ENCODE data around the gene CCDC88A.
"Not testable (repeated sequence)": the region's sequence is repeated elsewhere in the genome, so short reads cannot be mapped to it uniquely, and the experiment has no call there.

The CCDC88A gene

GRCh38 chr2:55268288-55268906 lies 151.3 kb downstream of the CCDC88A start:
- DNase-seq = no peak
- in situ Hi-C loops (cut with MboI; ENCODE audit: low pct_unique_long_range_greater_than_20kb, low sequenced_read_pairs) = no loop called here

- in situ Hi-C loops (cut with MboI; ENCODE audit: low pct_unique_long_range_greater_than_20kb, low sequenced_read_pairs); DNase-seq: not testable (repeated sequence)
These were observed 160.1 kb downstream of the CCDC88A start for GRCh38 chr2:55259586-55259985.

- in situ Hi-C loops (cut with MboI; ENCODE audit: low pct_unique_long_range_greater_than_20kb, low sequenced_read_pairs) = no loop called here
- no peak for DNase-seq
These were observed 166.8 kb downstream of the CCDC88A start for GRCh38 chr2:55252832-55253231.

- no peak for DNase-seq
- in situ Hi-C loops (cut with MboI; ENCODE audit: low pct_unique_long_range_greater_than_20kb, low sequenced_read_pairs) = no loop called here
These were observed 172.6 kb downstream of the CCDC88A start for GRCh38 chr2:55247025-55247424.

GRCh38 chr2:55245411-55245810 lies 174.2 kb downstream of the CCDC88A start:
- no peak for DNase-seq
- in situ Hi-C loops (cut with MboI; ENCODE audit: low pct_unique_long_range_greater_than_20kb, low sequenced_read_pairs) = no loop called here

- no peak for DNase-seq
- in situ Hi-C loops (cut with MboI; ENCODE audit: low pct_unique_long_range_greater_than_20kb, low sequenced_read_pairs) = no loop called here
These were observed 177.0 kb downstream of the CCDC88A start for GRCh38 chr2:55242617-55243016.

- DNase-seq; in situ Hi-C loops (cut with MboI; ENCODE audit: low pct_unique_long_range_greater_than_20kb, low sequenced_read_pairs): not testable (repeated sequence)
These were observed 178.1 kb downstream of the CCDC88A start for GRCh38 chr2:55241582-55241981.

GRCh38 chr2:55239656-55240222 lies 179.9 kb downstream of the CCDC88A start:
- no peak for DNase-seq

More at GRCh38 chr2:55239656-55240222, 179.9 kb downstream of the CCDC88A start:
- in situ Hi-C loops (cut with MboI; ENCODE audit: low pct_unique_long_range_greater_than_20kb, low sequenced_read_pairs) = no loop called here

Measured in KBM-7 (cell line).